Breast epithelium (tissue), 4 donors: ENCODE measurements around the gene HEY2. TPM values are rescaled to one million over a fixed set of nuclear protein-coding genes. Genes with fewer than 3 reads are reported as not detected.

ENCODE experiments used
- DNase-seq, 2 donors: peaks; one replicate each; pipeline ENCODE4 v3.0.0-alpha.2; 2019; ENCODE audit warnings: low spot score in 2 of 2
- H3K27ac ChIP-seq, 2 donors: fragments of 200-600 bp; sonication (generic) in 1 of 2; one replicate each; pipeline ENCODE4 v1.5.1; 2016 to 2019; ENCODE audit warnings: mild to moderate bottlenecking in 1 of 2
- H3K27me3 ChIP-seq, 2 donors: fragments of 200-600 bp; sonication (generic) in 1 of 2; one replicate each; pipeline versions ENCODE4 v1.5.1 to v1.6.0; 2017 to 2019; ENCODE audit warnings: control low read depth in 1 of 2, mild to moderate bottlenecking in 1 of 2
- H3K36me3 ChIP-seq: fragments of 200-600 bp; one replicate; pipeline ENCODE4 v1.5.1; 2019
- H3K4me1 ChIP-seq, 2 donors: fragments of 200-600 bp; sonication (generic); one replicate each; pipeline ENCODE4 v1.5.1; 2016 to 2019; ENCODE audit warnings: control low read depth in 1 of 2
- H3K4me3 ChIP-seq, 3 donors: fragments of 200-600 bp; sonication (generic); 1 replicate in 2 of 3; 2 replicates in 1 of 3; pipeline ENCODE4 v1.5.1; 2016 to 2019; ENCODE audit warnings: mild to moderate bottlenecking in 3 of 3, moderate library complexity in 2 of 3
- H3K9me3 ChIP-seq, 2 donors: fragments of 200-600 bp; sonication (generic) in 1 of 2; one replicate each; pipeline ENCODE4 v1.5.1; 2016 to 2019; ENCODE audit warnings: control low read depth in 1 of 2
- POLR2A ChIP-seq: fragments of 450-650 bp; IDR thresholded peaks from one replicate; pipeline ENCODE4 v1.6.1; 2016; ENCODE audit warnings: antibody characterized with exemption, mild to moderate bottlenecking, moderate library complexity
- POLR2AphosphoS5 ChIP-seq, 3 donors: sonication (generic); formaldehyde crosslinking; IDR thresholded peaks; one replicate each; pipeline ENCODE4 v1.6.1; 2017; ENCODE audit warnings: antibody characterized with exemption in 3 of 3
- intact Hi-C: fragments of 100-400 bp; cut with DNase I; formaldehyde crosslinking; loops from one replicate; pipeline ENCODE4 v1.15.1; 2023; ENCODE audit warnings: low total_unique reads
- total RNA-seq, 3 donors: library from RNA; depleted of rRNA; stranded (reverse); fragments of >200 nt; gene quantifications; one replicate each; pipeline ENCODE4 v1.1.0, GENCODE V29; 2016
- TF ChIP-seq, protein P1 (sequence below), 3 donors: fragments of 450-650 bp; IDR thresholded peaks; one replicate each; pipeline ENCODE4 v1.5.1; 2016 to 2017; ENCODE audit warnings: antibody characterized with exemption in 3 of 3, mild to moderate bottlenecking in 3 of 3, moderate library complexity in 3 of 3

Gene HEY2
- total RNA-seq, 3 donors from 2014 or later: 2.3 to 8.2 (median 2.4) TPM

- Histone ChIP-seq H3K9me3 (no peaks in the 10 kb centered on the region), H3K4me3 (no peak overlapping the region), H3K27me3 (no peaks in the 10 kb centered on the region), H3K4me1 (no peaks in the 10 kb centered on the region), H3K27ac (no peak overlapping the region), H3K36me3 (no peaks in the 10 kb centered on the region)
- TF ChIP-seq, protein P1, sequence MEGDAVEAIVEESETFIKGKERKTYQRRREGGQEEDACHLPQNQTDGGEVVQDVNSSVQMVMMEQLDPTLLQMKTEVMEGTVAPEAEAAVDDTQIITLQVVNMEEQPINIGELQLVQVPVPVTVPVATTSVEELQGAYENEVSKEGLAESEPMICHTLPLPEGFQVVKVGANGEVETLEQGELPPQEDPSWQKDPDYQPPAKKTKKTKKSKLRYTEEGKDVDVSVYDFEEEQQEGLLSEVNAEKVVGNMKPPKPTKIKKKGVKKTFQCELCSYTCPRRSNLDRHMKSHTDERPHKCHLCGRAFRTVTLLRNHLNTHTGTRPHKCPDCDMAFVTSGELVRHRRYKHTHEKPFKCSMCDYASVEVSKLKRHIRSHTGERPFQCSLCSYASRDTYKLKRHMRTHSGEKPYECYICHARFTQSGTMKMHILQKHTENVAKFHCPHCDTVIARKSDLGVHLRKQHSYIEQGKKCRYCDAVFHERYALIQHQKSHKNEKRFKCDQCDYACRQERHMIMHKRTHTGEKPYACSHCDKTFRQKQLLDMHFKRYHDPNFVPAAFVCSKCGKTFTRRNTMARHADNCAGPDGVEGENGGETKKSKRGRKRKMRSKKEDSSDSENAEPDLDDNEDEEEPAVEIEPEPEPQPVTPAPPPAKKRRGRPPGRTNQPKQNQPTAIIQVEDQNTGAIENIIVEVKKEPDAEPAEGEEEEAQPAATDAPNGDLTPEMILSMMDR (IDR thresholded peaks at IDR 0.05): no peak
- TF ChIP-seq POLR2A (no peak), POLR2AphosphoS5 (IDR thresholded peaks at IDR 0.05) (no peak)
- intact Hi-C loops: no loop called here
- DNase-seq: no peak
Measured at GRCh38 chr6:125810445-125810844, 61.0 kb downstream of the HEY2 start.

Other genes starting within 250 kb of the HEY2 start
- gene NCOA7, start 41.3 kb downstream of the HEY2 start, total RNA-seq: 10 to 100 TPM; 62.6 to 94.7 (median 82.4) TPM
- 10 to 100 TPM; 19.0 to 37.3 (median 26.2) TPM for gene HINT3, start 207.1 kb downstream of the HEY2 start, total RNA-seq
- gene TRMT11, start 236.9 kb downstream of the HEY2 start, total RNA-seq: 10 to 100 TPM; 17.3 to 48.3 (median 39.7) TPM